NCI-H1436 (cell line): ENCODE data around the gene ARL10.
A peak's percentile ranks its signal among the peaks of the same experiment; 100 is the strongest.

Experiments
- DNase-seq: peaks from one replicate; lab custom pipeline; 2025; lab: John Stamatoyannopoulos, UW

ARL10 gene

GRCh38 chr5:176410486-176411180 is 45.3 kb downstream of the ARL10 start:
- DNase-seq = no peak

- no peak for DNase-seq
Measured at GRCh38 chr5:176412517-176413254, 47.4 kb downstream of the ARL10 start.

GRCh38 chr5:176413255-176413565 is 47.9 kb downstream of the ARL10 start:
- no peak for DNase-seq

- no peak for DNase-seq
Measured at GRCh38 chr5:176413709-176414191, 48.5 kb downstream of the ARL10 start.

GRCh38 chr5:176414704-176415103 is 49.4 kb downstream of the ARL10 start:
- DNase-seq = no peak

GRCh38 chr5:176415240-176415951 is 50.1 kb downstream of the ARL10 start:
- no peak for DNase-seq

GRCh38 chr5:176415952-176416924 is 51.0 kb downstream of the ARL10 start, which contains the start of gene CLTB:
Gene CLTB, minus strand, starts transcription at chr5:176416539. Its CDS starts 176 bp downstream, at chr5:176416363.
- DNase-seq = peak; percentile 49

GRCh38 chr5:176416965-176417364 is 51.7 kb downstream of the ARL10 start:
- DNase-seq = no peak

GRCh38 chr5:176418251-176418650 is 53.0 kb downstream of the ARL10 start:
- no peak for DNase-seq

GRCh38 chr5:176420086-176420485 is 54.8 kb downstream of the ARL10 start:
- DNase-seq = no peak

GRCh38 chr5:176420972-176421544 is 55.8 kb downstream of the ARL10 start:
- no peak for DNase-seq

- DNase-seq = no peak
Measured at GRCh38 chr5:176424181-176424580, 58.9 kb downstream of the ARL10 start.

GRCh38 chr5:176425138-176425537 is 59.9 kb downstream of the ARL10 start:
- DNase-seq = no peak

GRCh38 chr5:176425791-176426190 is 60.5 kb downstream of the ARL10 start:
- DNase-seq = no peak

- no peak for DNase-seq
Measured at GRCh38 chr5:176426876-176427275, 61.6 kb downstream of the ARL10 start.

GRCh38 chr5:176427971-176428370 is 62.7 kb downstream of the ARL10 start:
- DNase-seq = no peak

- no peak for DNase-seq
Measured at GRCh38 chr5:176429972-176430371, 64.7 kb downstream of the ARL10 start.
